Measurements from ENCODE around the gene MAPKBP1. TPM values are rescaled to one million over a fixed set of nuclear protein-coding genes. Genes with fewer than 3 reads are reported as not detected.

Gene MAPKBP1
- total RNA-seq, 1 experiment from 2014 or later: 29.3 TPM

GRCh38 chr15:41870689-41871081, 96.4 kb downstream of the MAPKBP1 start:
- POLR2A ChIA-PET (ENCODE audit: low non-redundant PET): interaction anchor here (0.6 kb wide), 1 partner anchor 405 kb away, joined by 5 read pairs; no protein-coding TSS in a partner anchor
- TF ChIP-seq EZH2 (IDR thresholded peaks at IDR 0.05; ENCODE audit: borderline replicate concordance, low read depth, low read length, poor library complexity, severe bottlenecking) (no peak), CTCF (conservative IDR thresholded peaks at IDR 0.05; ENCODE audit: low read depth, low read length) (no peak)
- no peak for DNase-seq (ENCODE audit: low spot score)
- Histone ChIP-seq H3K27me3 (replicated peaks; ENCODE audit: insufficient read depth, low read depth, low read length, poor library complexity) (no peaks in the 10 kb centered on the region), H3K27ac (ENCODE audit: low read depth, low read length, poor library complexity, severe bottlenecking) (no peak overlapping the region), H3K36me3 (ENCODE audit: insufficient read depth, low read length, poor library complexity, severe bottlenecking) (no peaks in the 10 kb centered on the region), H3K4me1 (ENCODE audit: insufficient read depth, low read length, poor library complexity, severe bottlenecking) (no peaks in the 10 kb centered on the region), H3K4me3 (ENCODE audit: low read depth, low read length, poor library complexity, severe bottlenecking) (no peak overlapping the region), H3K9me3 (ENCODE audit: low read depth, low read length, poor library complexity, severe bottlenecking) (no peaks in the 10 kb centered on the region)
- no TSS peak for BruUV-seq (replicated peaks)
- CTCF ChIA-PET: no interaction called here
- intact Hi-C loops (cut with micrococcal nuclease; ENCODE audit: unreplicated experiment): no loop called here

DNA sequence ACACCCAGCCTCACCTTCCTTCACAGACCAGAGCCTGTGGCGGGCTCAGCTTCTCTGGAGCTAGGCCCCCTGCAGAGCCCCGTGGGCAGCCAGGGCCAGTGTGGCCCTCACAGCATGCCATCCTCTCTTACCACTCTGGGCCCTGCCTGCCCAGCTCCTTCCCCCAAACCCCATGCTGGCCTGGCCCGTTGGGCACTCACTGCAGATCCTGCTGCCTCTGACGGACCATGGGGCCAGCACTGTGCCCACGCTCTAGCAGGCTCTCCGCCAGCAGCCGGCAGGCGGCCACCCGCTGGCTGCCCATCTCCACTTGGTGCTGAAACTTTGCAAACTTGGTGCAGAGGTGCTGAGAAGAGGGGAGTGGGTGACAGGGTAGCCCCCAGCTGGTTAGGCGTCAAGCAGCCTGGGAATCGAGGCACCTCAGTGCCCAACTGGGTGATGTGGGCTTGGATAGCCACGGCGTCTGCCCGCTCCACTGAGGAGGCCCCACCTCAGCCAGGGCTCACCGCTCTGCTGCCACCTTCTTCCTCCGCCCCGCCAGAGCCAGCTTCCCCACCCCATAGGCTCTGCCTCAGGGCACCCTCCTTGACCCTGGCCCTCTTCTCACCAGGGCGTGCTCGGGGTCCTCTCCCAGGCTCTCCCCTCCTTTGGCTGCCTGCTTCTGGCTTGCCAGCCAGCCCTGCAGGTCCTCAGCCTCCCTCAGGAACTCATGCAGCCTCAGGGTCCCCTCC, 97.1 kb downstream of the MAPKBP1 start:
- no peak for TF ChIP-seq EZH2 (IDR thresholded peaks at IDR 0.05; ENCODE audit: borderline replicate concordance, low read depth, low read length, poor library complexity, severe bottlenecking)
- TF ChIP-seq CTCF (conservative IDR thresholded peaks at IDR 0.05; ENCODE audit: low read depth, low read length): no peak
- no peaks in the 10 kb centered on the region for H3K4me1 ChIP-seq (ENCODE audit: insufficient read depth, low read length, poor library complexity, severe bottlenecking)
- H3K27ac ChIP-seq (ENCODE audit: low read depth, low read length, poor library complexity, severe bottlenecking): no peak overlapping the region
- H3K27me3 ChIP-seq (replicated peaks; ENCODE audit: insufficient read depth, low read depth, low read length, poor library complexity): no peaks in the 10 kb centered on the region
- no peak for DNase-seq (ENCODE audit: low spot score)
- H3K4me3 ChIP-seq (ENCODE audit: low read depth, low read length, poor library complexity, severe bottlenecking): no peak overlapping the region
- CTCF ChIA-PET: no interaction called here
- no peaks in the 10 kb centered on the region for H3K36me3 ChIP-seq (ENCODE audit: insufficient read depth, low read length, poor library complexity, severe bottlenecking)
- no peaks in the 10 kb centered on the region for H3K9me3 ChIP-seq (ENCODE audit: low read depth, low read length, poor library complexity, severe bottlenecking)
- intact Hi-C loops (cut with micrococcal nuclease; ENCODE audit: unreplicated experiment): no loop called here
- no TSS peak for BruUV-seq (replicated peaks)
- POLR2A ChIA-PET (ENCODE audit: low non-redundant PET): interaction anchor here (0.6 kb wide), 1 partner anchor 406 kb away, joined by 5 read pairs; no protein-coding TSS in a partner anchor

DNA sequence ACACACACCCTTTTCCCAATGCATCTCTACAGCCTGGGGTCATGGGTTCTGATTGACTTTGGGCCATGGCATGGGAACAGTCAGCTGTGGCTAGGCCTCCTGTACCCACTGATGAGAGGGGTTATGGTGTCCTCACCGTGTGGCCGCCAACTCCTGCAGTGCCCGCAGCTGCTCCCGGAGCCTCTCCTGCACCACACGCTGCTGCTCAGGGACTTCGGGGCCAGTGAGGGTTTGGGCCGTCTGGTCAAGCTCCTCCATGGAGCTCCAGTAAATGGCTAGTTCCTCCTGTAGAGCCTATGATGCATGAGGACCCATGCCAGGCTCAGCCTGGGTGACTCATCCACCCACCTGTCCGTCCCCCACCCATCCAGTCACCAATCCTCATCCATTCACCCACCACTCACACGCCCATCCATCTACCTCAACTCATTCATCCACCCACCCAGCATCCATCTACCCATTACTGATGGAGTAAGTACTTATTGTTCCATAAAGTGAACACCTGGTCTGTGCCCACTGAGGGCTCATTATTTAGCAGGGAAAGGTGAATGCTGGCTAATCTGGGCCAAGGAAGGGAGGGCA, 98.0 kb downstream of the MAPKBP1 start:
- no peaks in the 10 kb centered on the region for H3K27me3 ChIP-seq (replicated peaks; ENCODE audit: insufficient read depth, low read depth, low read length, poor library complexity)
- POLR2A ChIA-PET (ENCODE audit: low non-redundant PET): no interaction called here
- CTCF ChIA-PET: no interaction called here
- intact Hi-C loops (cut with micrococcal nuclease; ENCODE audit: unreplicated experiment): no loop called here
- no peaks in the 10 kb centered on the region for H3K9me3 ChIP-seq (ENCODE audit: low read depth, low read length, poor library complexity, severe bottlenecking)
- H3K27ac ChIP-seq (ENCODE audit: low read depth, low read length, poor library complexity, severe bottlenecking): no peak overlapping the region
- no peak for DNase-seq (ENCODE audit: low spot score)
- no TSS peak for BruUV-seq (replicated peaks)
- no peak for TF ChIP-seq CTCF (conservative IDR thresholded peaks at IDR 0.05; ENCODE audit: low read depth, low read length)
- TF ChIP-seq EZH2 (IDR thresholded peaks at IDR 0.05; ENCODE audit: borderline replicate concordance, low read depth, low read length, poor library complexity, severe bottlenecking): no peak
- H3K36me3 ChIP-seq (ENCODE audit: insufficient read depth, low read length, poor library complexity, severe bottlenecking): no peaks in the 10 kb centered on the region
- H3K4me1 ChIP-seq (ENCODE audit: insufficient read depth, low read length, poor library complexity, severe bottlenecking): no peaks in the 10 kb centered on the region
- no peak overlapping the region for H3K4me3 ChIP-seq (ENCODE audit: low read depth, low read length, poor library complexity, severe bottlenecking)

Data from A673 (cell line).